Body of pancreas (tissue), 4 donors: ENCODE data around the gene ZXDC. TPM values are rescaled to one million over a fixed set of nuclear protein-coding genes. Genes with fewer than 3 reads are reported as not detected.

Experiments used
- ATAC-seq: fragments of 150-250 bp; one replicate; pipeline ENCODE4 v1.9.1; 2016
- DNase-seq, 4 donors: peaks; one replicate each; pipeline ENCODE4 v3.0.0-alpha.2; 2019
- H3K27ac ChIP-seq, 4 donors: fragments of 200-600 bp; sonication (generic); 1 replicate in 3 of 4; 2 replicates in 1 of 4; pipeline versions ENCODE4 v1.5.1 to v1.6.1; 2016 to 2019; ENCODE audit warnings: mild to moderate bottlenecking in 1 of 4, mixed read lengths in 1 of 4, moderate library complexity in 1 of 4
- H3K27me3 ChIP-seq, 2 donors: fragments of 200-600 bp; sonication (generic); one replicate each; pipeline ENCODE4 v1.6.0; 2016; ENCODE audit warnings: mild to moderate bottlenecking in 1 of 2
- H3K36me3 ChIP-seq, 2 donors: fragments of 200-600 bp; sonication (generic); replicated peaks in 1 of 2; 2 replicates each; pipeline ENCODE4 v1.5.1; 2016; ENCODE audit warnings: low read depth in 2 of 2; ENCODE audit not compliant: insufficient read depth in 1 of 2
- H3K4me1 ChIP-seq: fragments of 200-600 bp; sonication (generic); one replicate; pipeline ENCODE4 v1.6.0; 2016
- H3K4me3 ChIP-seq, 2 donors: fragments of 200-600 bp; sonication (generic); 1 replicate in 1 of 2; 2 replicates in 1 of 2; pipeline ENCODE4 v1.5.1; 2016 to 2019
- H3K9me3 ChIP-seq, 3 donors: fragments of 200-600 bp; sonication (generic); 1 replicate in 2 of 3; 2 replicates in 1 of 3; pipeline ENCODE4 v1.5.1; 2016
- CTCF ChIP-seq, 7 experiments: fragments of 450-650 bp in 4 of 7; fragments of 200-600 bp in 3 of 7; sonication (generic) in 3 of 7; IDR thresholded peaks; one replicate each; pipeline ENCODE4 v1.5.1; 2016 to 2019; ENCODE audit warnings: antibody characterized with exemption in 7 of 7
- POLR2A ChIP-seq, 3 donors: fragments of 450-650 bp; IDR thresholded peaks; one replicate each; pipeline ENCODE4 v1.6.1; 2016; ENCODE audit warnings: antibody characterized with exemption in 3 of 3, mild to moderate bottlenecking in 2 of 3
- WGBS, 2 donors: methylation state at CpG; one replicate each; pipeline ENCODE4 v1.1.5; 2017; 5-methylcytosine and 5-hydroxymethylcytosine counted together
- intact Hi-C: fragments of 100-400 bp; cut with DNase I; formaldehyde crosslinking; loops from one replicate; pipeline ENCODE4 v1.15.1; 2023
- total RNA-seq, 2 donors: library from RNA; depleted of rRNA; stranded (reverse); fragments of >200 nt; gene quantifications; one replicate each; pipeline ENCODE4 v1.1.0, GENCODE V29; 2016

Gene ZXDC
- total RNA-seq, 2 donors from 2014 or later, result 33.9 to 39.4 TPM

DNA sequence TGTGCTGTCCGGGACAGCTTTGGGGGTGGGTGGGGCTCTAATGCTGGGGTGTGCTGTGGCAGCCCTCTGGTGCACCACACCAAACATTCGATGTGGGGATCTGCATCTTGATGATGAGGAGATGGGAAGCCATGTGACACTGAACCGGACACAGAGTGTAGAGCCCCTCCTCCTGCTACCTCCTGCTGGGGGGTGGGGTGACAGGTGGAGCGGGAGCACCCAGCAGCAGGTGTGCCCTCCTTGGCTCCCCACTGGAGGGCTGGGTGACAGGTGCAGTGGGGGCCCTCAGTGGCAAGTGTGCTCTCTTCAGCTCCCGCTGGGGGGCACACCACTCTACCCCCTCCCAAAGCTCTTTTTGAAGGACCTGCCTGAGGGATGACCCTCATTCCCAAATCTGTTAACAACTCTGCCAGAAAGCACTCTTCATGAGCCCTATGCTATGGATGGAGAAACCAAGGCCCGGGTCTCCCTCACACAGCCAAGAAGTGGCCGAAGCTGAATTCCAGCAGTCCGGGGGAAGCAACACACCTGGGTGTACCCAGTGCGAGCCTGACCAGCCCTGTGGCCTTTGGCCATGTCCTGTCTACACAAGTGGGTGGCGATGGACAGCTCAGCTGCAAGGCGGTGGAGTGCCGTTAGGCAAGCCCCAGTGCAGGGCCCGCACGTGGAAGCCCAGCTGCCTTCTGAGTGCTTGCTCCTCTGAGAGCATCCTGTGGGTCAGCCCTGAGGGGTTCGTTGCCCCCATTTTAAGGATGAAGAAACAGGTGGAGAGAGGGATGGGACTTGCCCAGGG lies 42.5 kb upstream of the ZXDC start:
- intact Hi-C loops, result no loop called here
- H3K27me3 ChIP-seq, result no peaks in the 10 kb centered on the region
- DNase-seq, result no peak
- 86 to 87% methylated on average over 4 to 14 of the region's 15 CpGs for WGBS, 2 donors
- H3K36me3 ChIP-seq, result no peaks in the 10 kb centered on the region
- H3K9me3 ChIP-seq, result no peaks in the 10 kb centered on the region
- H3K27ac ChIP-seq, result no peak overlapping the region
- no peak for TF ChIP-seq POLR2A (IDR thresholded peaks at IDR 0.05)
- H3K4me1 ChIP-seq, result no peaks in the 10 kb centered on the region
- ATAC-seq, result no peak
- H3K4me3 ChIP-seq, result no peak overlapping the region

DNA sequence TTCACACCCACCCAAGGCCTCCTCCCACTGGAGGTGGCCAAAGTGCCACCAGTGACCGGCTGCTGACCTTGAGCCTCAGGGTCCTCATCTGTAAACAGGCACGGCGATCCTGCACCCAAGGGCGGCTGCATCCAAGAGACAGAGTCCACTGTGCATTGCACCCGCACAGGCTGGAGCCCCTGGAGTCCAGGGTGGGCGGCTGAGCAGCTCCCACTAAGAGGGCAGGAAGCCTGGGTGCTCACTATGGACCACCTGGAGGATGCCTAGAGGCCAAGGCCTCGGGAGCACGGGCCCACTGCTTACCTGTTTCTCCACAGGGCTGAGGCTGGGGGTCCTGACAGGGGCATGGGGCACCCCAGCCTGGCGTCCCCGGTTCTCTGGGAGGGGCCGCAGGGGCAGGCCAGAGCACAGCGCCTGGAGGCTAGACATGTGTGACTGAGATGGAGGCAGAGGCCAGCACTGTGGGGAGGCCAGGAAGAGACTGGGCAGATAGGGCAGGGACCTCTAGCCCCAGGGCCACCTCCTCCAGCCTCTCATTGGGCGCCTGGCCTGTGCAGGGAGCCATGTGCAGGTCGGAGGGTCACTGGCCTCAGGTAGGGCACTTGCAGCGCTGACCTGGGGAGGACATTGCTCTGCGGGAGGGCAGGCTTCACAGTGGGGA lies 41.7 kb upstream of the ZXDC start, which contains the start of gene UROC1:
TSS of gene UROC1 (minus strand) at position 483 of the 661 bp plus-strand sequence. CDS start at position 429, 54 bp downstream.
- ATAC-seq, result no peak
- WGBS, 2 donors, result 60 to 73% methylated on average over 2 to 14 of the region's 16 CpGs
- no peak within 1 kb of the TSS for H3K27ac ChIP-seq
- no peak within 1 kb of the TSS for H3K4me3 ChIP-seq
- no peaks in the 10 kb centered on the region for H3K27me3 ChIP-seq
- intact Hi-C loops, result no loop called here
- no peaks in the 10 kb centered on the region for H3K36me3 ChIP-seq
- no peaks in the 10 kb centered on the region for H3K4me1 ChIP-seq
- DNase-seq, result no peak
- no peaks in the 10 kb centered on the region for H3K9me3 ChIP-seq
- TF ChIP-seq POLR2A (IDR thresholded peaks at IDR 0.05) (no peak), CTCF (IDR thresholded peaks at IDR 0.05) (no peak)

DNA sequence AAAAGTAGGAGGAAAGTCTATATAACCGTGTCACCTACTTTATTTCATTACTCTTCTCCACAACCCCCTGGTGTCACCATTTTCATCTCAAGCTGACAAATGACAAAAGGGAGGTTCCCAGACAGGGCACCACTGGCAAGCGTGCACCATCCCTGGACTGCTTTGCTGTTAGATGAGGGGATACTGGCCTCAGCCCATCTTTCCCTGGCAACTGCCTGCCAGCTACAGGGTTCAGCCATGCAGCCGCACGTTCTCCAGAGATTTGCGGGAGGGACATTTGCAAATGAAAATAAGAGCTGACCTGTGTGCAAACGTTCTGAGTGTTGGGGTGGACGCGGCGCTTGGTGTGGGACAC lies 41.2 kb upstream of the ZXDC start:
- 79 to 84% methylated on average over 2 to 9 of the region's 9 CpGs for WGBS, 2 donors
- H3K4me1 ChIP-seq, result no peaks in the 10 kb centered on the region
- intact Hi-C loops, result no loop called here
- ATAC-seq, result no peak
- no peaks in the 10 kb centered on the region for H3K36me3 ChIP-seq
- no peaks in the 10 kb centered on the region for H3K27me3 ChIP-seq
- no peaks in the 10 kb centered on the region for H3K9me3 ChIP-seq
- TF ChIP-seq CTCF (IDR thresholded peaks at IDR 0.05) (no peak), POLR2A (IDR thresholded peaks at IDR 0.05) (no peak)
- no peak overlapping the region for H3K27ac ChIP-seq
- no peak for DNase-seq
- no peak overlapping the region for H3K4me3 ChIP-seq

- no peaks in the 10 kb centered on the region for H3K36me3 ChIP-seq
- no peak overlapping the region for H3K27ac ChIP-seq
- ATAC-seq (no peak), DNase-seq (no peak)
- 88% methylated on average over 1 to 4 of the region's 6 CpGs for WGBS, 2 donors
- no peaks in the 10 kb centered on the region for H3K27me3 ChIP-seq
- no peak for TF ChIP-seq POLR2A (IDR thresholded peaks at IDR 0.05)
- TF ChIP-seq CTCF (IDR thresholded peaks at IDR 0.05), result no peak
- no peaks in the 10 kb centered on the region for H3K9me3 ChIP-seq
- intact Hi-C loops, result no loop called here
- no peak overlapping the region for H3K4me3 ChIP-seq
- no peaks in the 10 kb centered on the region for H3K4me1 ChIP-seq
Measured at GRCh38 chr3:126516152-126516935, 40.7 kb upstream of the ZXDC start.

DNA sequence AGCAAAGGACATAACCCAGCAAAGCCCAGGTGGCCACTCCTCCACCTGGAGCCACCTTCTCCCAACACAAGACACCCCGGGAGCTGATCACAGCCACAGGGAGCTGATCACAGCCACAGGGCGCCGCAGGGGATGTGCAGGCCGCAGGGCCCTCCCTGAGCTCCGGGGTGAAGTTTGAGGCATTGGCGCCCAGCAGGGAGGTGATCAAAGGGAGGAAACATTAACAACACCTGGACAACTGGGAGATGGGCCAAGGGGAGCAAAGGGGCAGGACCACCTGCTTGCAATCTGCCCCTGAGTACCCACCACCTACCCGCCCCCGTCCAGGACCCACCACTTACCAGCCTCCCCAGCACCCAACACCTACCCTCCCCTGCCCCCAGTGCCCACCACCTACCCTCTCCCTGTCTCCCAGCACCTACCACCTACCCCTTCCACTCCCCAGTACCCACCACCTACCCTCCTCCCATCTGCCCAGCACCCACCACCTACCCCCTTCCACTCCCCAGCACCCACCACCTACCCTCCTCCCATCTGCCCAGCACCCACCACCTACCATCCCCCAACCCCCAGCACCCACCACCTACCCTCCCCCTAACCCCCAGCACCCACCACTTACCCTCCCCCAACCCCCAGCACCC lies 39.5 kb upstream of the ZXDC start:
- TF ChIP-seq CTCF (IDR thresholded peaks at IDR 0.05) (no peak), POLR2A (IDR thresholded peaks at IDR 0.05) (no peak)
- Histone ChIP-seq H3K9me3 (no peaks in the 10 kb centered on the region), H3K27me3 (no peaks in the 10 kb centered on the region), H3K4me1 (no peaks in the 10 kb centered on the region), H3K4me3 (no peak overlapping the region), H3K27ac (no peak overlapping the region), H3K36me3 (no peaks in the 10 kb centered on the region)
- no peak for ATAC-seq
- intact Hi-C loops, result no loop called here
- 82 to 90% methylated on average over 2 to 8 of the region's 8 CpGs for WGBS, 2 donors
- no peak for DNase-seq
